ENCODE data around the gene CNKSR2.
A peak's percentile ranks its signal among the peaks of the same experiment; 100 is the strongest.

CNKSR2 gene

GRCh38 chrX:21374163-21374993 lies at the start of gene CNKSR2:
Gene CNKSR2, plus strand, starts transcription at chrX:21374418. Its CDS starts 480 bp downstream, at chrX:21374898.
- DNase-seq (ENCODE audit: low read depth in 1 of 2, low spot score in 1 of 2): peak; percentile 44 to 56

GRCh38 chrX:21354725-21355124 lies 19.5 kb upstream of the CNKSR2 start:
- no peak for DNase-seq (ENCODE audit: low read depth in 1 of 2, low spot score in 1 of 2)

GRCh38 chrX:21355831-21356230 lies 18.4 kb upstream of the CNKSR2 start:
- no peak for DNase-seq (ENCODE audit: low read depth in 1 of 2, low spot score in 1 of 2)

GRCh38 chrX:21369613-21370012 lies 4.6 kb upstream of the CNKSR2 start:
- no peak for DNase-seq (ENCODE audit: low read depth in 1 of 2, low spot score in 1 of 2)

GRCh38 chrX:21373001-21373400 lies 1.2 kb upstream of the CNKSR2 start:
- no peak for DNase-seq (ENCODE audit: low read depth in 1 of 2, low spot score in 1 of 2)

DNA sequence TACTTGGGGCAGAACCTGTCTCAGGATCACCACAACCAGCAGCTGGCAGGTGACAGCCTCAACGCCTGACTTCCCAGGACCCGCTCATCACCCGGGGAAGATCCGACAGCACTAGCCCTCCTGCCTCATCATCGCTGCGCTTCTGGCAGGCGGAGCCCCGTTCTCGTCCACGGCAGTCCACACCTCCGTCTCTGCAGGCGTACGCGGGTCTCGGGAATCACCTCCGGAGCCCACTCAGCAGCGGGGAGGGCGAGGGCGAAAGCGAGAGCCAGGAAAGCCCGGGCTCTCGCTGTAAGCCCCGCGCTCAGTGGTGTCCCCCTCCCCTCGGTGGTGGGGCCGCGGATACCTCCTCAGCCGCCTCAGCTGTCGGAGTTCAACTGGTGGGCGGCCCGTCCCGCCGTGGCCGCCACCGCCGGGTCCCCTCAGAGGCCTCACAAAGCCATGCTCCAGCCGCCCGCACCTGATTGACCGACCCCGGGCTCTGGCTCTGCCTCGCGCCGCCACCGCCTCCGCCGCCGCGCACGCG lies 518 bp upstream of the CNKSR2 start:
- DNase-seq (ENCODE audit: low read depth in 1 of 2, low spot score in 1 of 2): peak; percentile 0 to 11

- DNase-seq (ENCODE audit: low read depth in 1 of 2, low spot score in 1 of 2): no peak
These were observed 933 bp downstream of the CNKSR2 start for GRCh38 chrX:21374994-21375707.

GRCh38 chrX:21375708-21376009 lies 1.4 kb downstream of the CNKSR2 start:
- DNase-seq (ENCODE audit: low read depth in 1 of 2, low spot score in 1 of 2): no peak

DNA sequence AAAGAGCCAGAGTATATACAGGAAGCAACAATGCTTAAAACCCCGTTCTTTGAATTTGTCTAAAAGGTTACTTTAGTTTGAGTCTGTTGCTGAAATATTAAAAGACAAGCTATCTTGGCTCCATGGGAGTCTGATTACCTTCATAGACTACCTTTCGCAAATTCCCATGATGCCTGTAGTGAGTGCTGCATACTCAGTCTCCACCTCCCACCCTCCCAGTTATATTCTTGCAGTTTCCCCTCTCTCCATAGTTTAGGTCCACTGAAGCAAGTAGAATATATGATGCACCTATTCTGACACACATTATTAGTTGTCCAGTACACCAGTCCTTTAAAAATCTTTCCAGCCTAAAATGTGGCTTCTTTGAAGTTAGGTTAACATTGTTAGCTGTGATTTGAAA lies 2.4 kb downstream of the CNKSR2 start:
- DNase-seq (ENCODE audit: low read depth in 1 of 2, low spot score in 1 of 2): no peak

GRCh38 chrX:21379991-21380390 lies 5.8 kb downstream of the CNKSR2 start:
- DNase-seq (ENCODE audit: low read depth in 1 of 2, low spot score in 1 of 2): no peak

DNA sequence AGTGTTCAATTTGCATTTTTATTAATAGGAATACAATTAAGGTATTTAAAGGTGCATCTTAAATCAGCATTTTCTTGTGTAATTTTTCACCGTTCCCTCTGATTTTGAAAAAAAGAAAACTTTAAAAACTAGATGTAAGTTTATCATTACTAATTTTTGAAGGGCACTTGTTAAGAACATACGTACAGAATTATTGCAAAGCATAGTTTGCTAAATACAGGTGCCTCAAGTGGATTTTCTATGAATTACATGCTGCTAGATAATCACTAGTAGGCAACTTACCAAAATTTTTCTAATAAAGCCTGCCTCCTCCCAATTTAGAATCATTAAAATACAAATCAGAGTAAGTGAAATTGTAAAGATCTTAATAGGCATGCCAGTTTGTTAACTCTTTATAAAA lies 8.5 kb downstream of the CNKSR2 start:
- DNase-seq (ENCODE audit: low read depth in 1 of 2, low spot score in 1 of 2): no peak

DNA sequence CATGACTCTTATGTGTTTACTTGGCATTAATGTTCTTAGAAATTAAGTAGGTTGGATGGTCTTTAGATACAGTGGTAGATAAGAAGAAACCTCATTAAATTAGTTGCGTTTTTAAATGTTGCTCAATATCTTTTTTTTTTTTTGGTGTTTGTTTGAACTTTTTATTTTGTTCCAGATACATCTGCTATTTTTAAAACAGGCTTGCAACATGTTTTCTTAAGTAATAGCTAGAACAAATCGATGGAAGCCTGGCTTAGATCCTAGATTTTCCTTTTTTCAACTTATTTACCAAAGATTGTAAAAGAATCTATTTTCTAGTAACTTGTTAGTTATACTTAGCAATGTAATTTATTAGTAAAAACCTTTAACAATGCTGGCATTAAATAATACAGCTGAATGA lies 9.3 kb downstream of the CNKSR2 start:
- no peak for DNase-seq (ENCODE audit: low read depth in 1 of 2, low spot score in 1 of 2)

- no peak for DNase-seq (ENCODE audit: low read depth in 1 of 2, low spot score in 1 of 2)
These were observed 10.0 kb downstream of the CNKSR2 start for GRCh38 chrX:21384178-21384577.

DNA sequence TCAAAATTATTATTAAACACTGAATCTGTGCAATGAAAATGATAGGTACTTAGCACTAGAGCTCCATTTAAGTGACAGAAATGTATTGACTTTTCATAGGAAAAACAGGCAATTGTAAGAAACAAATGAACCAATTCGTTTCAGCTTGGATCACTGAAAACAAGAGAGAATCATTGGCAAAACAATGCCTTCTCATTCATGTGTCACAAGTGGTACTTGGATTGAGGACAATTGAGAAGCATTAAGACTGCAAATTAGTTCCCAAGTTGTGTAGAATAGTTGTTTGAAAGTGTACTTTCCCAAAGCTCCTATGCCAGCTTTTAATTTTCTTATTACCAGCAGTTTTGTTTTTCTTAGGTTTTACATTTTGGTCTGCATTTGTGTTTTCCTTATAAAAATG lies 20.6 kb downstream of the CNKSR2 start:
- no peak for DNase-seq (ENCODE audit: low read depth in 1 of 2, low spot score in 1 of 2)

- no peak for DNase-seq (ENCODE audit: low read depth in 1 of 2, low spot score in 1 of 2)
These were observed 24.2 kb downstream of the CNKSR2 start for GRCh38 chrX:21398426-21398825.

DNA sequence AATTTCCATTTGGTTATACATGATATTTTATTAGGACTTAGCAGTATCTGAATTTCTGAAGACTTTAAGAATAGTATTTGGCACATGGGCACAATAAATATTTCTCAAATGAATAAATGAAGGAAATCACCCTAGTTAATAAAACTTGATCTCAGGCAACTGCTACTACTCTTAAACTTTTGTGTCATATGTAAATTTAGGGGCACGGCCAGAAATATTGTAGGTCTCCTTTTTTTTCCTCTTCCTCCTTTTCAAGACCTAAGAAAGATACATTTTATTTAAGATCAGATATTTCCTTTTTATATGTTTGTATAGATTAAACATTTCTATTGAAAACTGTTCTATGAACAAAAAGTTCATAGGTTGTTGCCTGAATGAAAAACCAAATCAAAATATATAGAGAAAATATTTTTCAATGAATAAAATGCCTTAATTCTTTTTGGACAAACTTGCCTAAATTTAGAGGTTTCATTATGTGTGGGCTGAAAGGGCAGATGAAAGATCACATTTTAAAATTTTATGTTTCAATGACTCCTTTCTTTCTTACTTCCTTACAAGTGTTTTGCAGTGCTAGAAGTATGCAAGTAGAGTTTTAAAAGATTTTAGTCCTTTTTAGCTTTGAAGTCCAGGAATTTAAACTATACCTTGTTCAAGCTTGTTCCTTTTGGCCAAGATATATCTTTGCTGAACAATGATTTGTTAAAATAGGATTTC lies 26.3 kb downstream of the CNKSR2 start:
- DNase-seq (ENCODE audit: low read depth in 1 of 2, low spot score in 1 of 2): no peak

GRCh38 chrX:21408307-21408706 lies 34.1 kb downstream of the CNKSR2 start:
- DNase-seq (ENCODE audit: low read depth in 1 of 2, low spot score in 1 of 2): no peak

DNA sequence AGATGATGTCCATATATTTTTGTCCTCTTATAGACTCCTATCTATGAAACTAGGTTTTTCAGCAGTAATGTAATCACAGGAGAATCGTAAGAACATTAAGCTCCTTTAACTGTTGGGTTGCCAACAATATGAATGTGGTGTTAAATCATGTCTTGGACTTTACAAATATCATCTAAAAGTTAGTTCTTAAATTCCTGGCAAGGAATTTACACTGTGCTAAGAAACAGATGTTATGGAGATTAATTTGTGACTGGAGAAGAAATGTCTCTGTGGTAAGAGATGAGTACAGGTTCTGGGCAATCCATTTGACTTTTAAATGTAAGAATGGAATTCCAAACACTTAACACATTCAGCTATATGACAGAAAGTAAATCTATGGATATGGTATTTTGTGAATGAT lies 34.6 kb downstream of the CNKSR2 start:
- no peak for DNase-seq (ENCODE audit: low read depth in 1 of 2, low spot score in 1 of 2)

DNA sequence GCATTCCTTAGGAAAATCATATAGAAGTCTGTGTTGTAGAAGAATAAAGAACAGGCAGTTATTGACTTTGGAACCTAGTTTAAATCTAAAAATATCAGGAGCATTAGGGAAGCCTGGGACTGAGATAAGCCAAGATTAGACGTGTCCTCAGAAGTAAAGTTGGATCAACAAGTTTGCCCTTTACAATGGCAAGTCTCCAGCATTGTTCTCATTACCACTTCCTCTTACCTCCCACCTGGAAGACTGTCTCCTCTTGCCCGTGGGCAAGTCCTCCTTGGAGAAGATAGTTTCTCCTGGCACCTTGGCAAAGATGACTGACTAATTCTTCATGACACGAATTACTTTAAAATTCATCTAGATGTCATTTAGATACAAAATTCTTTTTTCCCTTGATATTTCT lies 37.8 kb downstream of the CNKSR2 start:
- DNase-seq (ENCODE audit: low read depth in 1 of 2, low spot score in 1 of 2): no peak

DNA sequence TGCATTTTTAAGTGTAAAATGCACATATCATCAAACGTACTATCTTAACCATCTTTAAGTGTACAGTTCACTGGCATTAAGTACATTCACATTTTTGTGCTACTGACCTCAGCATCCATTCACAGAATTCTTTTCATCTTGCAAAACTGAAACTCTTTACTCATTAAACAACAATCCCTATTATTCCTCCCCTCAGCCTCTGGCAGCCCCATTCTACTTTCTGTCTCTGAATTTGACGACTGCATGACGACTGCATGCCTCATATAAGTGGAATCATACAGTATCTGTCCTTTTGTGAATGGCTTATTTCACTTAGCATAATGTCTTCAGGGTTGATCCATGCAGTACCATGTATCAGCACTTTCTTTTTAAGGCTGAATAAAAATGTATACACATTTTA lies 38.7 kb downstream of the CNKSR2 start:
- DNase-seq (ENCODE audit: low read depth in 1 of 2, low spot score in 1 of 2): no peak

- no peak for DNase-seq (ENCODE audit: low read depth in 1 of 2, low spot score in 1 of 2)
These were observed 52.9 kb downstream of the CNKSR2 start for GRCh38 chrX:21427086-21427485.

GRCh38 chrX:21437036-21437435 lies 62.8 kb downstream of the CNKSR2 start:
- DNase-seq (ENCODE audit: low read depth in 1 of 2, low spot score in 1 of 2): no peak
